OCI-LY3 (cell line): ENCODE measurements around the gene P2RX1.

ENCODE experiments used
- H2AFZ ChIP-seq: fragments of 200-600, 300-600 bp; shearing (Covaris generic); 2 replicates; pipeline ENCODE4 v1.6.0; 2014; ENCODE audit warnings: antibody characterized with exemption, low read depth, low read length
- H3K27ac ChIP-seq: fragments of 200-600, 300-600 bp; sonication (generic); 2 replicates; pipeline ENCODE4 v1.5.1; 2014; ENCODE audit warnings: mild to moderate bottlenecking, low read length, moderate library complexity, mixed read lengths
- H3K27me3 ChIP-seq: fragments of 200-600, 300-600 bp; sonication (generic); 2 replicates; pipeline ENCODE4 v1.6.1; 2014; ENCODE audit warnings: low read depth, low read length, mixed read lengths
- H3K36me3 ChIP-seq: fragments of 200-600, 300-600 bp; sonication (generic); replicated peaks from 2 replicates; pipeline ENCODE3; 2014; ENCODE audit warnings: low read depth, low read length, mixed read lengths
- H3K4me1 ChIP-seq: fragments of 300-600, 200-600 bp; sonication (generic); 2 replicates; pipeline ENCODE4 v1.6.1; 2014; ENCODE audit warnings: low read length, mixed read lengths
- H3K4me2 ChIP-seq: fragments of 200-600, 300-600 bp; sonication (generic); 2 replicates; pipeline ENCODE4 v1.6.1; 2014; ENCODE audit warnings: low read length, mixed read lengths
- H3K4me3 ChIP-seq: fragments of 300-600, 200-600 bp; sonication (generic); 2 replicates; pipeline ENCODE4 v1.5.1; 2014; ENCODE audit warnings: antibody characterized with exemption, mild to moderate bottlenecking, low read length, moderate library complexity
- H3K79me2 ChIP-seq: fragments of 300-600, 200-600 bp; shearing (Covaris generic); 2 replicates; pipeline ENCODE4 v1.6.1; 2014; ENCODE audit warnings: mild to moderate bottlenecking, low read length, mixed read lengths
- H3K9ac ChIP-seq: fragments of 300-600, 200-600 bp; shearing (Covaris generic); 2 replicates; pipeline ENCODE4 v1.6.0; 2014; ENCODE audit warnings: mild to moderate bottlenecking, low read length, moderate library complexity
- H3K9me3 ChIP-seq: fragments of 200-600, 300-600 bp; shearing (Covaris generic); 2 replicates; pipeline ENCODE4 v1.6.1; 2014; ENCODE audit warnings: low read length, mixed read lengths; ENCODE audit not compliant: insufficient read depth
- H4K20me1 ChIP-seq: fragments of 200-600, 300-600 bp; sonication (generic); 2 replicates; pipeline ENCODE4 v1.6.1; 2016; ENCODE audit warnings: low read length, mixed read lengths; ENCODE audit not compliant: insufficient read depth
- CTCF ChIP-seq: fragments of 200-600, 300-600 bp; sonication (generic); IDR thresholded peaks from 2 replicates; pipeline ENCODE4 v1.5.1; 2014; ENCODE audit warnings: antibody characterized with exemption, low read length, low read depth
- EZH2phosphoT487 ChIP-seq: fragments of 200-600 bp; shearing (Covaris generic); IDR thresholded peaks from 2 replicates; pipeline ENCODE4 v1.6.1; 2018; ENCODE audit warnings: antibody characterized with exemption, mixed run types, low read depth

The P2RX1 gene

GRCh38 chr17:3929181-3929580 is 12.9 kb upstream of the P2RX1 start:
- TF ChIP-seq EZH2phosphoT487 (no peak), CTCF (no peak)
- H3K9ac ChIP-seq: no peak overlapping the region
- no peaks in the 10 kb centered on the region for H3K4me1 ChIP-seq
- no peak overlapping the region for H2AFZ ChIP-seq
- no peak overlapping the region for H3K4me3 ChIP-seq
- H4K20me1 ChIP-seq: no peaks in the 10 kb centered on the region
- no peak overlapping the region for H3K4me2 ChIP-seq
- H3K27ac ChIP-seq: no peak overlapping the region
- no peaks in the 10 kb centered on the region for H3K27me3 ChIP-seq
- no peaks in the 10 kb centered on the region for H3K9me3 ChIP-seq
- no peaks in the 10 kb centered on the region for H3K79me2 ChIP-seq
- no peaks in the 10 kb centered on the region for H3K36me3 ChIP-seq

- H3K27ac ChIP-seq: no peak overlapping the region
- H3K9ac ChIP-seq: no peak overlapping the region
- H3K36me3 ChIP-seq: no peaks in the 10 kb centered on the region
- H3K27me3 ChIP-seq: no peaks in the 10 kb centered on the region
- H3K9me3 ChIP-seq: no peaks in the 10 kb centered on the region
- no peaks in the 10 kb centered on the region for H3K4me1 ChIP-seq
- H4K20me1 ChIP-seq: no peaks in the 10 kb centered on the region
- TF ChIP-seq CTCF (no peak), EZH2phosphoT487 (no peak)
- no peak overlapping the region for H2AFZ ChIP-seq
- H3K79me2 ChIP-seq: no peaks in the 10 kb centered on the region
- no peak overlapping the region for H3K4me2 ChIP-seq
- no peak overlapping the region for H3K4me3 ChIP-seq
Measured at GRCh38 chr17:3928406-3928805, 12.1 kb upstream of the P2RX1 start.

GRCh38 chr17:3927628-3928340 is 11.5 kb upstream of the P2RX1 start:
- no peak overlapping the region for H3K9ac ChIP-seq
- no peaks in the 10 kb centered on the region for H3K9me3 ChIP-seq
- no peak overlapping the region for H3K27ac ChIP-seq
- H3K79me2 ChIP-seq: no peaks in the 10 kb centered on the region
- no peaks in the 10 kb centered on the region for H4K20me1 ChIP-seq
- no peak overlapping the region for H2AFZ ChIP-seq
- H3K27me3 ChIP-seq: no peaks in the 10 kb centered on the region
- no peaks in the 10 kb centered on the region for H3K4me1 ChIP-seq
- no peak overlapping the region for H3K4me2 ChIP-seq
- H3K36me3 ChIP-seq: no peaks in the 10 kb centered on the region
- TF ChIP-seq CTCF (no peak), EZH2phosphoT487 (no peak)
- no peak overlapping the region for H3K4me3 ChIP-seq

GRCh38 chr17:3926860-3927627 is 10.8 kb upstream of the P2RX1 start:
- H4K20me1 ChIP-seq: no peaks in the 10 kb centered on the region

More at GRCh38 chr17:3926860-3927627, 10.8 kb upstream of the P2RX1 start:
- Histone ChIP-seq H3K9ac (no peak overlapping the region), H3K4me2 (no peak overlapping the region), H3K27ac (no peak overlapping the region), H3K27me3 (no peaks in the 10 kb centered on the region), H3K79me2 (no peaks in the 10 kb centered on the region), H3K4me1 (no peaks in the 10 kb centered on the region), H3K9me3 (no peaks in the 10 kb centered on the region), H2AFZ (no peak overlapping the region), H3K4me3 (no peak overlapping the region), H3K36me3 (no peaks in the 10 kb centered on the region)
- no peak for TF ChIP-seq CTCF
- no peak for TF ChIP-seq EZH2phosphoT487
